ENCODE results near the gene UNC13B.

- TF ChIP-seq CTCF (IDR thresholded peaks at IDR 0.05), result no peak
- TF ChIP-seq POLR2A (IDR thresholded peaks at IDR 0.05), result no peak
Measured at GRCh38 chr9:35311891-35312639, 150.3 kb downstream of the UNC13B start.
